Measurements from ENCODE around the gene NCKAP5.

NCKAP5 gene

GRCh38 chr2:133393895-133394294 lies 174.4 kb downstream of the NCKAP5 start:
- no peak for DNase-seq (ENCODE audit: low read depth, low spot score)
- Histone ChIP-seq H3K9me3 (ENCODE audit: insufficient read depth, low read length) (peaks cover 13% of the 10 kb centered on the region; the same call in 1 of the 2 replicates), H3K9ac (ENCODE audit: insufficient read length, low read depth) (no peak overlapping the region), H3K4me1 (ENCODE audit: insufficient read depth, insufficient read length) (no peaks in the 10 kb centered on the region), H3K36me3 (ENCODE audit: insufficient read depth, insufficient read length, low read length) (no peaks in the 10 kb centered on the region), H3K4me3 (ENCODE audit: insufficient read length, low read depth) (no peak overlapping the region), H3K27me3 (ENCODE audit: insufficient read depth, insufficient read length) (no peaks in the 10 kb centered on the region)
- TF ChIP-seq YY1 (IDR thresholded peaks at IDR 0.05; ENCODE audit: insufficient read depth, insufficient read length) (no peak), ZNF274 (IDR thresholded peaks at IDR 0.05; ENCODE audit: low read depth, low read length) (no peak), SUZ12 (IDR thresholded peaks at IDR 0.05; ENCODE audit: extremely low read depth, insufficient read depth, insufficient read length) (no peak)

GRCh38 chr2:133390156-133390555 lies 178.1 kb downstream of the NCKAP5 start:
- Histone ChIP-seq H3K36me3 (ENCODE audit: insufficient read depth, insufficient read length, low read length) (no peaks in the 10 kb centered on the region), H3K9ac (ENCODE audit: insufficient read length, low read depth) (no peak overlapping the region), H3K4me1 (ENCODE audit: insufficient read depth, insufficient read length) (no peaks in the 10 kb centered on the region), H3K4me3 (ENCODE audit: insufficient read length, low read depth) (no peak overlapping the region), H3K9me3 (ENCODE audit: insufficient read depth, low read length) (peaks cover 15% of the 10 kb centered on the region; the same call in 1 of the 2 replicates), H3K27me3 (ENCODE audit: insufficient read depth, insufficient read length) (no peaks in the 10 kb centered on the region)
- DNase-seq (ENCODE audit: low read depth, low spot score): no peak
- TF ChIP-seq ZNF274 (IDR thresholded peaks at IDR 0.05; ENCODE audit: low read depth, low read length): no peak
- no peak for TF ChIP-seq YY1 (IDR thresholded peaks at IDR 0.05; ENCODE audit: insufficient read depth, insufficient read length)
- TF ChIP-seq SUZ12 (IDR thresholded peaks at IDR 0.05; ENCODE audit: extremely low read depth, insufficient read depth, insufficient read length): no peak

GRCh38 chr2:133389569-133389968 lies 178.7 kb downstream of the NCKAP5 start:
- Histone ChIP-seq H3K9me3 (ENCODE audit: insufficient read depth, low read length) (peaks cover 15% of the 10 kb centered on the region; the same call in 1 of the 2 replicates), H3K27me3 (ENCODE audit: insufficient read depth, insufficient read length) (no peaks in the 10 kb centered on the region), H3K4me1 (ENCODE audit: insufficient read depth, insufficient read length) (no peaks in the 10 kb centered on the region), H3K9ac (ENCODE audit: insufficient read length, low read depth) (no peak overlapping the region), H3K36me3 (ENCODE audit: insufficient read depth, insufficient read length, low read length) (no peaks in the 10 kb centered on the region), H3K4me3 (ENCODE audit: insufficient read length, low read depth) (no peak overlapping the region)
- DNase-seq (ENCODE audit: low read depth, low spot score): no peak
- TF ChIP-seq YY1 (IDR thresholded peaks at IDR 0.05; ENCODE audit: insufficient read depth, insufficient read length): no peak
- no peak for TF ChIP-seq SUZ12 (IDR thresholded peaks at IDR 0.05; ENCODE audit: extremely low read depth, insufficient read depth, insufficient read length)
- TF ChIP-seq ZNF274 (IDR thresholded peaks at IDR 0.05; ENCODE audit: low read depth, low read length): no peak

- no peak overlapping the region for H3K9ac ChIP-seq (ENCODE audit: insufficient read length, low read depth)
- TF ChIP-seq SUZ12 (IDR thresholded peaks at IDR 0.05; ENCODE audit: extremely low read depth, insufficient read depth, insufficient read length): no peak
- no peak for TF ChIP-seq YY1 (IDR thresholded peaks at IDR 0.05; ENCODE audit: insufficient read depth, insufficient read length)
- TF ChIP-seq ZNF274 (IDR thresholded peaks at IDR 0.05; ENCODE audit: low read depth, low read length): no peak
- H3K4me1 ChIP-seq (ENCODE audit: insufficient read depth, insufficient read length): no peaks in the 10 kb centered on the region
- H3K4me3 ChIP-seq (ENCODE audit: insufficient read length, low read depth): no peak overlapping the region
- no peaks in the 10 kb centered on the region for H3K27me3 ChIP-seq (ENCODE audit: insufficient read depth, insufficient read length)
- no peak for DNase-seq (ENCODE audit: low read depth, low spot score)
- H3K36me3 ChIP-seq (ENCODE audit: insufficient read depth, insufficient read length, low read length): no peaks in the 10 kb centered on the region
- no peaks in the 10 kb centered on the region for H3K9me3 ChIP-seq (ENCODE audit: insufficient read depth, low read length)
Observed at GRCh38 chr2:133382566-133382965, 185.7 kb downstream of the NCKAP5 start.

- Histone ChIP-seq H3K4me1 (ENCODE audit: insufficient read depth, insufficient read length) (no peaks in the 10 kb centered on the region), H3K4me3 (ENCODE audit: insufficient read length, low read depth) (no peak overlapping the region), H3K36me3 (ENCODE audit: insufficient read depth, insufficient read length, low read length) (no peaks in the 10 kb centered on the region), H3K9me3 (ENCODE audit: insufficient read depth, low read length) (no peaks in the 10 kb centered on the region), H3K9ac (ENCODE audit: insufficient read length, low read depth) (no peak overlapping the region), H3K27me3 (ENCODE audit: insufficient read depth, insufficient read length) (no peaks in the 10 kb centered on the region)
- TF ChIP-seq YY1 (IDR thresholded peaks at IDR 0.05; ENCODE audit: insufficient read depth, insufficient read length) (no peak), SUZ12 (IDR thresholded peaks at IDR 0.05; ENCODE audit: extremely low read depth, insufficient read depth, insufficient read length) (no peak), ZNF274 (IDR thresholded peaks at IDR 0.05; ENCODE audit: low read depth, low read length) (no peak)
- no peak for DNase-seq (ENCODE audit: low read depth, low spot score)
Observed at GRCh38 chr2:133380991-133381390, 187.3 kb downstream of the NCKAP5 start.

- no peaks in the 10 kb centered on the region for H3K36me3 ChIP-seq (ENCODE audit: insufficient read depth, insufficient read length, low read length)
- 0 out of 2 replicates have a peak, but pooled peaks cover 4% of the 10 kb centered on the region for H3K9me3 ChIP-seq (ENCODE audit: insufficient read depth, low read length)
- no peak overlapping the region for H3K9ac ChIP-seq (ENCODE audit: insufficient read length, low read depth)
- no peak overlapping the region for H3K4me3 ChIP-seq (ENCODE audit: insufficient read length, low read depth)
- TF ChIP-seq SUZ12 (IDR thresholded peaks at IDR 0.05; ENCODE audit: extremely low read depth, insufficient read depth, insufficient read length) (no peak), YY1 (IDR thresholded peaks at IDR 0.05; ENCODE audit: insufficient read depth, insufficient read length) (no peak), ZNF274 (IDR thresholded peaks at IDR 0.05; ENCODE audit: low read depth, low read length) (no peak)
- H3K4me1 ChIP-seq (ENCODE audit: insufficient read depth, insufficient read length): no peaks in the 10 kb centered on the region
- DNase-seq (ENCODE audit: low read depth, low spot score): no peak
- H3K27me3 ChIP-seq (ENCODE audit: insufficient read depth, insufficient read length): no peaks in the 10 kb centered on the region
Observed at GRCh38 chr2:133378928-133379549, 189.2 kb downstream of the NCKAP5 start.

GRCh38 chr2:133378386-133378785 lies 189.9 kb downstream of the NCKAP5 start:
- DNase-seq (ENCODE audit: low read depth, low spot score): no peak
- Histone ChIP-seq H3K9me3 (ENCODE audit: insufficient read depth, low read length) (0 out of 2 replicates have a peak, but pooled peaks cover 4% of the 10 kb centered on the region), H3K27me3 (ENCODE audit: insufficient read depth, insufficient read length) (no peaks in the 10 kb centered on the region), H3K4me3 (ENCODE audit: insufficient read length, low read depth) (no peak overlapping the region), H3K36me3 (ENCODE audit: insufficient read depth, insufficient read length, low read length) (no peaks in the 10 kb centered on the region), H3K4me1 (ENCODE audit: insufficient read depth, insufficient read length) (no peaks in the 10 kb centered on the region), H3K9ac (ENCODE audit: insufficient read length, low read depth) (no peak overlapping the region)
- TF ChIP-seq YY1 (IDR thresholded peaks at IDR 0.05; ENCODE audit: insufficient read depth, insufficient read length) (no peak), SUZ12 (IDR thresholded peaks at IDR 0.05; ENCODE audit: extremely low read depth, insufficient read depth, insufficient read length) (no peak), ZNF274 (IDR thresholded peaks at IDR 0.05; ENCODE audit: low read depth, low read length) (no peak)

All from NT2/D1 (cell line).